ENCODE data around the gene SYT12.

DNA sequence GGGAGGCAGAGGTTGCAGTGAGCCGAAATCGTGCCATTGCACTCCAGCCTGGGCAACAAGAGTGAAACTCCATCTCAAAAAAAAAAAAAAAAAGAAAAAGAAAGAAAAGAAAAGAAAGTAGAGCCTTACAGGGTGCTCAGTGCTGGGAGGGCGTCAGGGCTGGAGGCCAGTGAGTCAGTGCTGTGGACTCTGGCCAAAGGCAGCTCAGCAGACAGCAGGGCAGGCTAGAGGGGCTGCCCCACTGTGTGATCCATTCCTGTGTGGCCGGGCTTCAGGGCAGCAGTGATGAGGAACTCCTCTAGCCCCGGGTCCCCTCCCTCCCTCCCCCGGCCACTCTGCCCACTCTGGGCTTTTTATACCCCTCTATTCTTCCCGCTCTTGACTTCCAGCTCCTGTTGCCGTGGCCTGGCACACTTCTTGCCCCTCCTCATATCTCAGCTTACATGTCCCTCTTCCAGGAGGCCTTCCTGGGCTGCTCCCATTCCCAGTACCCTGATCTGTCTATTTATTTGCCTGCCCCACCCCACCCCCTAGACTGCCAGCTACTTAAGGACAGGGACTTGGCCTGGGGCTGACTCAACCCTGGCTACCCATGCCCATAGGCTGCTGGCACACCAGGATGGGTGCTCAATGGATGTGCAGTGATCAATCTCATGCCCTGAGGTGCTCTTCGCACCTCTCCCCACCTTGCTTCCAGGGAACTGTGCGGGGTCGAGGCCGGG, 10.1 kb downstream of the SYT12 start:
- TF ChIP-seq, protein P1, sequence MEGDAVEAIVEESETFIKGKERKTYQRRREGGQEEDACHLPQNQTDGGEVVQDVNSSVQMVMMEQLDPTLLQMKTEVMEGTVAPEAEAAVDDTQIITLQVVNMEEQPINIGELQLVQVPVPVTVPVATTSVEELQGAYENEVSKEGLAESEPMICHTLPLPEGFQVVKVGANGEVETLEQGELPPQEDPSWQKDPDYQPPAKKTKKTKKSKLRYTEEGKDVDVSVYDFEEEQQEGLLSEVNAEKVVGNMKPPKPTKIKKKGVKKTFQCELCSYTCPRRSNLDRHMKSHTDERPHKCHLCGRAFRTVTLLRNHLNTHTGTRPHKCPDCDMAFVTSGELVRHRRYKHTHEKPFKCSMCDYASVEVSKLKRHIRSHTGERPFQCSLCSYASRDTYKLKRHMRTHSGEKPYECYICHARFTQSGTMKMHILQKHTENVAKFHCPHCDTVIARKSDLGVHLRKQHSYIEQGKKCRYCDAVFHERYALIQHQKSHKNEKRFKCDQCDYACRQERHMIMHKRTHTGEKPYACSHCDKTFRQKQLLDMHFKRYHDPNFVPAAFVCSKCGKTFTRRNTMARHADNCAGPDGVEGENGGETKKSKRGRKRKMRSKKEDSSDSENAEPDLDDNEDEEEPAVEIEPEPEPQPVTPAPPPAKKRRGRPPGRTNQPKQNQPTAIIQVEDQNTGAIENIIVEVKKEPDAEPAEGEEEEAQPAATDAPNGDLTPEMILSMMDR (IDR thresholded peaks at IDR 0.05): no peak
- TF ChIP-seq EZH2 (IDR thresholded peaks at IDR 0.05; ENCODE audit: borderline replicate concordance, insufficient read depth, low read depth, low read length, poor library complexity, severe bottlenecking): no peak

Data from B cell (primary cell).